ENCODE measurements around the gene BSCL2. TPM values are rescaled to one million over a fixed set of nuclear protein-coding genes. Genes with fewer than 3 reads are reported as not detected.

The BSCL2 gene
- total and polyA plus RNA-seq, 4 donors = 15.1 to 40.0 (median 28.7) TPM

GRCh38 chr11:62715150-62716130 is 8.2 kb upstream of the BSCL2 start:
- no peak overlapping the region for H3K4me3 ChIP-seq (ENCODE audit: low read depth in 1 of 3, low read length in 3 of 3)
- peaks cover 8 to 50% (median 35%) of the 10 kb centered on the region in 4 donors for H3K4me1 ChIP-seq (ENCODE audit: control insufficient read depth in 4 of 4, insufficient read depth in 4 of 4, low read length in 3 of 4)
- H3K36me3 ChIP-seq (ENCODE audit: control insufficient read depth in 4 of 4, insufficient read depth in 3 of 4, low read depth in 1 of 4, low read length in 3 of 4) = peaks cover 11 to 56% (median 53%) of the 10 kb centered on the region in 4 donors
- H3K27ac ChIP-seq (ENCODE audit: low read depth in 1 of 2, low read length in 2 of 2) = no peak overlapping the region
- TF ChIP-seq JUND (IDR thresholded peaks at IDR 0.05) = no peak
- no peak overlapping the region for H3K9ac ChIP-seq (ENCODE audit: low read depth in 1 of 2, low read length in 2 of 2)
- no peaks in the 10 kb centered on the region for H3K9me3 ChIP-seq (ENCODE audit: control insufficient read depth in 4 of 4, low read length in 3 of 4)
- 95% methylated on average over 24 of the region's 24 CpGs for WGBS
- DNase-seq (ENCODE audit: low spot score) = no peak
- no peaks in the 10 kb centered on the region for H3K27me3 ChIP-seq (ENCODE audit: control insufficient read depth in 4 of 4, insufficient read depth in 4 of 4, low read length in 3 of 4)

- DNase-seq (ENCODE audit: low spot score) = peak; percentile 39
- H3K9me3 ChIP-seq (ENCODE audit: control insufficient read depth in 4 of 4, low read length in 3 of 4) = no peaks in the 10 kb centered on the region
- peaks cover 5 to 40% (median 38%) of the 10 kb centered on the region in 4 donors for H3K36me3 ChIP-seq (ENCODE audit: control insufficient read depth in 4 of 4, insufficient read depth in 3 of 4, low read depth in 1 of 4, low read length in 3 of 4)
- H3K27ac ChIP-seq (ENCODE audit: low read depth in 1 of 2, low read length in 2 of 2) = peak overlapping the region; percentile 86 to 94
- H3K9ac ChIP-seq (ENCODE audit: low read depth in 1 of 2, low read length in 2 of 2) = peak overlapping the region in 1 of 2 donors; percentile 60
- H3K4me1 ChIP-seq (ENCODE audit: control insufficient read depth in 4 of 4, insufficient read depth in 4 of 4, low read length in 3 of 4) = peaks cover 16 to 65% (median 50%) of the 10 kb centered on the region in 4 donors
- no peaks in the 10 kb centered on the region for H3K27me3 ChIP-seq (ENCODE audit: control insufficient read depth in 4 of 4, insufficient read depth in 4 of 4, low read length in 3 of 4)
- no peak overlapping the region for H3K4me3 ChIP-seq (ENCODE audit: low read depth in 1 of 3, low read length in 3 of 3)
- no peak for TF ChIP-seq TAF1 (conservative IDR thresholded peaks at IDR 0.05)
- TF ChIP-seq RAD21 (IDR thresholded peaks at IDR 0.05) = peak in 1 of 2 donors; percentile 38
- no peak for TF ChIP-seq NR2F2 (IDR thresholded peaks at IDR 0.05)
- TF ChIP-seq ZBTB33 (IDR thresholded peaks at IDR 0.05) = peak; percentile 62
- no peak for TF ChIP-seq CTCF (IDR thresholded peaks at IDR 0.05; ENCODE audit: low read depth, low read length, missing input control)
- peak; percentile 54 to 84 for TF ChIP-seq JUND (IDR thresholded peaks at IDR 0.05)
- TF ChIP-seq HNF4A (conservative IDR thresholded peaks at IDR 0.05) = peak; percentile 59 to 79
- TF ChIP-seq FOXA2 (IDR thresholded peaks at IDR 0.05) = peak; percentile 60
- TF ChIP-seq ATF3 (IDR thresholded peaks at IDR 0.05) = no peak
- TF ChIP-seq REST (IDR thresholded peaks at IDR 0.05) = no peak
- TF ChIP-seq FOXA1 (IDR thresholded peaks at IDR 0.05) = peak; percentile 31
- TF ChIP-seq GABPA (IDR thresholded peaks at IDR 0.05 in 1 of 2, conservative IDR thresholded peaks at IDR 0.05 in 1 of 2) = peak in 1 of 2 donors; percentile 76
- TF ChIP-seq HNF4G (IDR thresholded peaks at IDR 0.05) = peak; percentile 27
- peak; percentile 79 for TF ChIP-seq SP1 (IDR thresholded peaks at IDR 0.05)
- peak; percentile 65 for TF ChIP-seq MAX (IDR thresholded peaks at IDR 0.05)
- TF ChIP-seq EGR1 (IDR thresholded peaks at IDR 0.05; ENCODE audit: low read depth in 2 of 2) = no peak
- peak; percentile 92 for TF ChIP-seq YY1 (IDR thresholded peaks at IDR 0.05)
- TF ChIP-seq RXRA (IDR thresholded peaks at IDR 0.05) = peak; percentile 83 to 91
- 29% methylated on average over 2 of the region's 2 CpGs for WGBS
Observed at GRCh38 chr11:62713343-62713742, 6.1 kb upstream of the BSCL2 start.

All from liver (tissue), 9 donors.